ENCODE data around the gene TOR1A. TPM values are rescaled to one million over a fixed set of nuclear protein-coding genes. Genes with fewer than 3 reads are reported as not detected.

Gene TOR1A, protein sequence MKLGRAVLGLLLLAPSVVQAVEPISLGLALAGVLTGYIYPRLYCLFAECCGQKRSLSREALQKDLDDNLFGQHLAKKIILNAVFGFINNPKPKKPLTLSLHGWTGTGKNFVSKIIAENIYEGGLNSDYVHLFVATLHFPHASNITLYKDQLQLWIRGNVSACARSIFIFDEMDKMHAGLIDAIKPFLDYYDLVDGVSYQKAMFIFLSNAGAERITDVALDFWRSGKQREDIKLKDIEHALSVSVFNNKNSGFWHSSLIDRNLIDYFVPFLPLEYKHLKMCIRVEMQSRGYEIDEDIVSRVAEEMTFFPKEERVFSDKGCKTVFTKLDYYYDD
- total RNA-seq (2014; rRNA removed; shearing (Covaris generic)): 100 and 104 TPM in 2 replicates

DNA sequence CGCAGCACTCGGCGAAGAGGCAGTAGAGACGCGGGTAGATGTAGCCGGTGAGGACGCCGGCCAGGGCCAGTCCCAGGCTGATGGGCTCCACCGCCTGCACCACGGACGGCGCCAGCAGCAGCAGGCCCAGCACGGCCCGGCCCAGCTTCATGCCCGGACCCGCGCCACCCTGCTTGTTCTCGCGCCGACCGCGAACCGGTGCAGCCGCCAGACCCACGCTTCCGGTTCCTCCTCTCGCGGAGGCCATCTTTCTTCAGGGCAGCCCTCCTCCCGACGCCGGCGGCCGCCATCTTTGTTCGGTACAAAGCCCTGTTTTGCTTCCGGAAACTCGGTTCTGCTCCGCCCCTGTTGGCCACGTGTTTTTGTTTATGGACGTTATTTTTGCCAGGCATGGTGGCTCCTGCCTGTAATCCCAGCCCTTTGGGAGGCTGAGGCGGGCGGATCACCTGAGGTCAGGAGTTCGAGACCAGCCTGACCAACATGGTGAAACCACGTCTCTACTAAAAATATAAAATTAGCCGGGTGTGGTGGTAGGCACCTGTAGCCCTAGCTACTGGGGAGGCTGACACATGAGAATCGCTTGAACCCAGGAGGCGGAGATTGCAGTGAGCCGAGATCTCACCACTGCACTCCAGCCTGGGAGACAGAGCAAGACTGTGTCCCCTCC, at the start of gene TOR1A:
Gene TOR1A (minus strand): TSS at position 202 of the 667 bp plus-strand sequence. CDS start 51 bp downstream, at position 151.
- peak; percentile 94 for DNase-seq (ENCODE audit: low read depth)

DNA sequence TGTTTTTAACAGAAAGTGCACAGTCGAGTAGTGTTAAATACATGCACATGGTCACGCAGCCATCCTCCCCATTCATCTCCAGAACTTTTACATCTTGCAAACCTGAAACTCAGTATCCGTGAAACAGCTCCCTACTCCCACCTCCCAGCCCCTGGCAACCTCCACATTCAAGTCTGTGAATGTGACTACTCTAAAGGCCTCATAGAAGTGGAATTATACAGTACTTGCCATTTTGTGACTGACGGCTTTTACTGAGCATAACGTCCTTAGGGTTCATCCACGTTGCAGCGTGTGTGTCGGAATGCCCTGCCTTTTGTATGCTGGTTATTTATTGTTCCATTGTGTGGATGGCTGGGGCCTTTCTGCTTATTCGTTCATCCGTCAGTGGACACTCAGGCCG, 47.1 kb upstream of the TOR1A start:
- DNase-seq (ENCODE audit: low read depth): no peak

DNA sequence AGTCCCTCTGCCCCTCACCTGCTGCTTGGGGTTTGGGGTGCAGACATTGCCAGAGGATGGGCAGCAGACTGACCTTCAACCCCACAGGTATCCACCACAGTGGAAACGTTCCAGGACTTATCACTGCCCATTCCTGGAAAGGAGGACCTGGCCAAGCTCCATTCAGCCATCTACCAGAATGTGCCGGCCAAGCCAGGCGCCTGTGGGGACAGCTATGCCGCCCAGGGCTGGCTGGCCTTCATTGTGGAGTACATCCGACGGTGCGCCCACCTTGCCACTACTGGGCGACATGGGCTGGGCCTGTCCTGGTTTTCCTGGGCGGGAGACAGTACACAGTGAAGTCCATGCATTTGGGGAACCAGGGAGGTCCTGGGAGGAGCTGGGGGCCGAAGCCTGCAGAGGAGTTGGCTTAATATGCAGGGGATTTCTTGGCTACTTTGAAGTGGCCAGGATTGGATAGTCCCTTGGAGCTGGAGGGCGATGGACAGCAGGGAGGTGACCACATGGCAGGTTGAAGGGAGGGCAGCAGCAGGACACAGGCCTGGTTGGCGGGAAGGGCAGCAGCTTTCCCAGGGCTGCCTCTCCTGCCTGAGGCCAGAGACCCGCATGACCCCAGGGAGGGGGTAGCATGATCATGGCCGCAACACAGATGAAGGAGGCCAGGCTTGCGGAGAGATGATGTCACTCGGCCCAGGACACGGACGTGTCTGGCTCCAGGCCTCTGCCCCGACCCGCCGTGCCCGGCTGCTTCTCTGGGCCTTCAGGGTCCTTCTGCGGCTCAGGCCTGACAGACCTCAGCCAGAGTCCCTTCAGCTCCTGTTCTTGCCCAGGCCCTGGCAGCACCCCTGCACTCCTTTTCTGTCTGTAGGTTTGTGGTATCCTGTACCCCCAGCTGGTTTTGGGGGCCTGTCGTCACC, 45.9 kb upstream of the TOR1A start:
- no peak for DNase-seq (ENCODE audit: low read depth)

DNA sequence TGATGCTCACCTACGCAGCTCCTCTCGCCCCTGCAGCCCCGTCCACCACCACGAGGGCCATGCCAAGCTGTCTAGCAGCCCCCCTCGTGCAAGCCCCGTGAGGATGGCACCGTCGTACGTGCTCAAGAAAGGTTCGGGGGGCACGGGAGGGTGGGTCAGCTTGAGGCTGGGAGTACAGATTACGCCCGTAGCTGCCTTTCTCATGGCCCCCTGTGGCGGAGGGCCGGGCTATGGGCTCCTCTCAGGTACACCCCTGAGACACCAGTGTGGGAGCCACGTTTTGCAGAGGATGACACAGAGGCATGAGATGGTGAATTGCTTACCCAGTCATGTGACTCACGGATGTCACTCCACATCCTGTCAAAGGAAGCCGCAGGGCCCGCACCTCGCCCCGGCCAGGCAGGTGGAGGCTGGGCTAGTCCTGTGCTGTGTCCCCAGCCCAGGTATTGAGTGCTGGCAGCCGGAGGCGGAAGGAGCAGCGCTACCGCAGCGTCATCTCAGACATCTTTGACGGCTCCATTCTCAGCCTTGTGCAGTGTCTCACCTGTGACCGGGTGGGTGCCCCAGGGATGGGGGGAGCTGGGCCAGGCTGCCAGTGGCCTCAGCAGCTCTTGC, 45.0 kb upstream of the TOR1A start:
- no peak for DNase-seq (ENCODE audit: low read depth)

DNA sequence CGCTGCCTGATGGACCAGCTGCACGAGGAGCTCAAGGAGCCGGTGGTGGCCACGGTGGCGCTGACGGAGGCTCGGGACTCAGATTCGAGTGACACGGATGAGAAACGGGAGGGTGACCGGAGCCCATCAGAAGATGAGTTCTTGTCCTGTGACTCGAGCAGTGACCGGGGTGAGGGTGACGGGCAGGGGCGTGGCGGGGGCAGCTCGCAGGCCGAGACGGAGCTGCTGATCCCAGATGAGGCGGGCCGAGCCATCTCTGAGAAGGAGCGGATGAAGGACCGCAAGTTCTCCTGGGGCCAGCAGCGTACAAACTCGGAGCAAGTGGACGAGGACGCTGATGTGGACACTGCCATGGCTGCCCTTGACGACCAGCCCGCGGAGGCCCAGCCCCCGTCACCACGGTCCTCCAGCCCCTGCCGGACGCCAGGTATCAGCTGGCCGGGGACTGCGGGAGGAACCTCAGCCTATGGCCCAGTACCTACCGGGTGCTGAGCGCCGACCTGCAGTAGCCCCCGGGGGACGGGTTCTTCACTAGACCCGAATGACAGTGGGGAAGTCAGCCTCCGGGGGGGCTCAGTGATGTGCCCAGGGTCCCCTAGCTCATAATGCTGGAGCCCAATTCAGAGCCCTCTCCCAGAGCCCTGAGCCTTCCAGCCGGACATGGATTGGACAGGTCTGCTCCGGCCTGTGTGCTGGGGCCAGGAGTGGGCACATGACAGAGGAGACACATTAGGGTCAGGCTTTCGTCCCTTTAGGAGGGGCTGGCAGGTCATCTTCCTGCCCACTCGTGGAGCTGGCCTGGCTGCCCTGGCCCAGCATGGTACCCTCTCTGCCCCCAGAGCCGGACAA, 44.3 kb upstream of the TOR1A start:
- no peak for DNase-seq (ENCODE audit: low read depth)

DNA sequence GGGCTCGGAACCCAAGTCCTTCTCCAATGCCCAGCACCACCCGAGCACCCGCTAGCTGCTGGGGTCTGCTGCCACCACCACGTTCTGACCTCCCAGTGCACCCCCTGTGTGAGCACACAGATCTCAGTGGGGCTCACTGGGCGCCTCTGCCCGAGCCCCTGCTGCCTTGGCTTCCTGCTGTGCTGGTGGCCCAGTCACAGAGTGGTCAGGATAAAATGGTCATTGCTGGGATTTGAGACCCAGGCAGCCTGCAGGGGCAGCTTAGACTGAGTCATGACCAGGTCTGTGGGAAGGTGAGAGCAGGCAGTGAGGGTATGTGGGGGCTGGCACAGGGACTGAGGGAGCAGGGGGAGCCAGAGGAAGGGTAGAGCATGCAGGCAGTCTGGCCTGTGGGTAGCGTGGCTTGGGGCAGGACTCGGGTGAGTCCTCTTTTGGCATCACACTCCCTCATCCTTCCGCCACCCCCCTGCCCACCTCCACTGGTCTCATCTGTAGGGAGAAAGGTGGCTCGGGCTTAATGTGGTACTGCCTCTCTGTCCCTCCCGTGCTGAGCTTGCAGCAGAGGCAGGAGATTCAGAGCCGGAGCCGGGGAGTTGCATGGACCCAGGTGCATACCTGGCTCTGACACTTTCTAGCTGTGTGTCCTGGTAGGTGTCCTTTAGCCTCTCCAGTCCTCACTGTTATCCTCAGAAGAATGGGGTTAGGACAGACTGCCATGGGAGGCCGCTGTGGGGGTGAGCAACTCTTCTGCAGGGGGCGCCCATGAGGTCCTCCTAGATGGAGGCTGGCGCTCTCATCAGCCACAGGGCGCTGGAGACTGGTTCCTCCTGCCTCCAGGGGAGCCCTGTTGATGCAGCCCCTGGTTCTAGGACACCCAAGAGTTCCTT, 43.4 kb upstream of the TOR1A start:
- DNase-seq (ENCODE audit: low read depth): no peak

DNA sequence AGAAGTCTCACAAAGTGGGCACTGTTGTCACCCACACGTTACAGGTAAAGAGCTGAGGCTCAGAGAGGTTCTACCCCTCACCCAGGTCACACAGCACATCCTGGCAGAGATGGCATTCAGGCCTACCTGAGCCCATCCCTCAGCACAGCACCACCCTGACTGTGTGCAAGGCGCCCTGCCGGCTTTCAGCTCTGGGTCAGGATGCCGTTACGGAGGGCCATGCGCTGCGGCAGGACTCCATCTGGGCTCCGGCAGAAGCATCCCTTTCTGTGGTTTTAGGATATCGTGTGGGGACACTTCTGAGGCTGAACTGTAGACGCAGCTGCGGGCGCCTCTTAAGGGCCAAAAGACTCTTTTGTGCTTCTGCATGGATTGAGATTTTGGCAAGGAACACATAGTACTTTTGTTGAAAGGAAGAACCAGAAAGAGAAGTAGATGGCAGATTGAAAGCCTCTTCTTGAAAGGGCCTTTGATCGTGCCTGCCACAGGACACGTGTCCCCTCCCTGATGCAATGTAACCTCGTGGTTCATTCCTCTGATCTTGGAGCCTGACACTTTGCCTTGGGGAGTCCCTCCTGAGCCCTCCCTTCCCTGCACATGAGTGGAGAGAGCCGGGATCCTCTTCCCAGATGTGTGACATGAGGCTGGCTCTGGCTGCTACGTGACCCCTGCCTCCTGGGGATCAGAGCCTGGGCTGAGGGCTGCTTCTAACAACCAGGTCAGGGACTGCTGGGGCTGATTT, 42.6 kb upstream of the TOR1A start:
- no peak for DNase-seq (ENCODE audit: low read depth)

DNA sequence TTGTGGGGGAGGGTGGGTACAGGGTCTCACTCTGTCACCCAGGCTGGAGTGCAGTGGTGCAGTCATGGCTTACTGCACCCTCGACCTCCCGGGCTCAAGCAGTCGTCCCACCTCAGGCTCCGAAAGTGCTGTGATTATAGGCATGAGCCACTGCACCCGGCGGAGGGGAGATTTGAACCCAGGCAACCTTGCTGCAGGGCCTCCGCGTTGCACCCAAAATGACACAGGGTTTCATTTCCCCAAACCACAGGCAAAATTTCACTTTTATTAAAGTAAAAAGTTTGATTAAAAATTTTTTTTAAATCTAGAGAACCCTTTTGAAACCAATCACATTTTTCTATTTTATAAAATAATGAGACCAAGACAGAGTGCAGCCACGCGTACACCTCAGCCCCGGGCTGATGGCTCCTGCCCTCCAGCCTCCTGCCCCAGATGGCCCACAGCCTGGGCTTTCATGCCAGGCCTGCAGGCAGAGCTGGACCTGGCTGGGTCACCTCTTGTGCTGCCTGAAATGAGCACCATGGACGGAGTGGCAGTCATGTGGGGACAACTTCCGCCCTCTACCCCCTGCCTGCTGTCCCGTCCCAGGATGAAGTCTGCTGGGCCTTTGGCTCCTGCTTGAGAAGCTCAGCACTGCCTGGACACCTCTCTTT, 41.9 kb upstream of the TOR1A start:
- DNase-seq (ENCODE audit: low read depth): no peak

DNA sequence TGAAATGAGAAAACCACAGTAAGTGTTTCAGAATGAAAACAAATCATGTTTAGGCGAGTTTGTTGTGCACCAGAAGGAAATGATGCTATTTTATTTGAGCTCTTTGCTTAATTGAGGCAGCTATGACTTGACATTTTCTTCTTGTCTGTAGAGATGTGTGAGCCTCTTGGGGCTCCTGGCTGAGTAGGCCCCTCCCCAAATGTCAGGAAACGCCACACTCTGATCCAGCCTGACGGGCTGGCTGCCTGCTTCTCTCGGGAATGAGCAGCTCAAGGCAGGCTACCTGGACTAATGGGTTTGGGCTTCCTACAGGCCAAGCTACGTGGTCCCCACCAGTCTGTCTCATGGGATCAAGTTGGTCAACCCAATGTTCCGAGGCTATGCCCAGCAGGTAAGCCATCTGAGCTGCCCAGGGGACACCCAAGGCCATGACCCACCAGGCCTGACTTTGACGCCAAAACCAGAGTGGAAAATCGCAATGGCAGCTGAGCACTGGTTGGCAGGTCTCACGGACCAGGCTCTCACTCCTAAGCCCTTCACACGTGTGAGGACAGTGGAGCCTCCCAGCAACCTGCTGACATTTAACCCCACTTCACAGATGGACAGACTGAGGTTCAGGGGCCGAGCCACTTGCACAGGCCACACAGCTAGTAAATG, 41.2 kb upstream of the TOR1A start:
- DNase-seq (ENCODE audit: low read depth): no peak

DNA sequence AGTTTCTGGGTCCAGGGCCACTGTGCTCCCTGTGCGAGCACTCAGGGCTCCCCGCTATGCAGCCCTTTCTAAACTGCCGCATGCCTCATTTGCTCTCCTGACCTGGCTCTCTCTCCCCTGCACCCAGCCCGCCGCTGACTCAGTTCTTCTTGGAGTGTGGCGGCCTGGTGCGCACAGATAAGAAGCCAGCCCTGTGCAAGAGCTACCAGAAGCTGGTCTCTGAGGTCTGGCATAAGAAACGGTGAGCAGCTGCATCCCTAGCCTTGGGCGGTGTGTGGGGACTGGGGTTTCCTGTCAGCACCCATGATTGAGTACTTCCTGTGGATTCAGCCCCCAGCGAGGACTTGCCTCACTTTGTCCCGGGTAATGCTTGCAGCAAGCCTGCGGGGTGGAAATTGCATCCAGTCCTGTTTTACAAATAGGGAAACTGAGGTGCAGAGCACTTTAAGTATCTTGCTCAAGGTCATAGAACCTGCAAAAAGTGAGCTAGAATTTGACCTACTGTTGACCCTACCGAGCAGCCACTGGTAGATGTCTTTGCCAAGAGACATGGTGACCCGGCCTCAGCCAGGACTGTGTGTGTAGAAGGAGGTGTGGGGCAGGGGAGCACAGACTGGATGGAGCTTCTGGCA, 39.2 kb upstream of the TOR1A start:
- DNase-seq (ENCODE audit: low read depth): peak; percentile 100

DNA sequence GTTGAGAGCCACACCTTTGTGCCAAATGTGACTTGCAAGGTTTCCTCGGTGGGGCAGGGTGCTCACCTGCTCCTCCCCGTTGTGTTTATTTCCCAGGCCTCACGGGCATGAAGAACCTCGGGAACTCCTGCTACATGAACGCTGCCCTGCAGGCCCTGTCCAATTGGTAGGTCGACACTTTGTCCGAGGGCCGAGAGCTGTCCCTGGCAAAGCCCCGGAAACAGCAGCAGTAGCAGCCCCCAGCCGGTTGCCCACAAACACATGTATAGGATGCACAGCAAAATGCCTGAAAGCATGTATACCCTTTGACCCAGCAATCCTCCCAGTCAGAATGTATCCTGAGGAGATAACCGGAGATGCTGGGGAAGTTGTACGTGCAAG, 37.5 kb upstream of the TOR1A start:
- DNase-seq (ENCODE audit: low read depth): no peak

DNA sequence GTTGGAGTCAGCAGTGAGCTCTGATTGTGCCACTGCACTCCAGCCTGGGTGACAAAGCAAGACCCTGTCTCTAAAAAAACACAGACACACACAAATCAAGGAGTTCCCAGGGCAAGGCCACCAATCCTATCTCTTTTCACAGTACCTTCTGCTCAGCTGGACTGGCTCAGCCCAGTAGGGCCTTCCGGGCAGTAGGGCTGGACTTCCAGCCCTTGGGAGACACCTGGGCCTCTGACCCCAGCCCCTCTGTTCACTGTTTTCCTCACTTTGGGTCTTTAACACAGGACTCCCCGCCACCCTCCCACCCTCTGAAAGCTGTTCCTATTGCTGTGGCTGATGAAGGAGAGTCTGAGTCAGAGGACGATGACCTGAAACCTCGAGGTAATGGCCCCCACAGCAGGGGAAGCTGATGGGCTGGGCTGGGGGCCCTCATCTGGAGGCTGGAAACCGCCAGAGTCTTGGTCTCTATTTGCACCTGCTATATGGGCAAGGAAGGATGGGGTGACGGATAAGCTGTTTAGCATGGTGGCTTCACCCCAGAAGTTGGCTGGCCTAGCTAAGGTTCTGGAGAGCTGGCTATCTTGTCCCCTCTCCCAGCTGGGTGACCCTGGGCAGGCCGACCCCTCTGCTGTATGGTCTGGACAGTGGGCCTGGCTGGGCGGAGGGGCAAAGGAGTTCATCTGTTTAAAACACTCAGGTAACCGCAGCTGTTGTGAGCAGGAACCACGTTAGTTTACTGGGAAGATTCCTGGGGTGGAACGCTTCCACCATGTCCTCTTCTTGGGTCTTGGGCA, 36.9 kb upstream of the TOR1A start:
- DNase-seq (ENCODE audit: low read depth): no peak

DNA sequence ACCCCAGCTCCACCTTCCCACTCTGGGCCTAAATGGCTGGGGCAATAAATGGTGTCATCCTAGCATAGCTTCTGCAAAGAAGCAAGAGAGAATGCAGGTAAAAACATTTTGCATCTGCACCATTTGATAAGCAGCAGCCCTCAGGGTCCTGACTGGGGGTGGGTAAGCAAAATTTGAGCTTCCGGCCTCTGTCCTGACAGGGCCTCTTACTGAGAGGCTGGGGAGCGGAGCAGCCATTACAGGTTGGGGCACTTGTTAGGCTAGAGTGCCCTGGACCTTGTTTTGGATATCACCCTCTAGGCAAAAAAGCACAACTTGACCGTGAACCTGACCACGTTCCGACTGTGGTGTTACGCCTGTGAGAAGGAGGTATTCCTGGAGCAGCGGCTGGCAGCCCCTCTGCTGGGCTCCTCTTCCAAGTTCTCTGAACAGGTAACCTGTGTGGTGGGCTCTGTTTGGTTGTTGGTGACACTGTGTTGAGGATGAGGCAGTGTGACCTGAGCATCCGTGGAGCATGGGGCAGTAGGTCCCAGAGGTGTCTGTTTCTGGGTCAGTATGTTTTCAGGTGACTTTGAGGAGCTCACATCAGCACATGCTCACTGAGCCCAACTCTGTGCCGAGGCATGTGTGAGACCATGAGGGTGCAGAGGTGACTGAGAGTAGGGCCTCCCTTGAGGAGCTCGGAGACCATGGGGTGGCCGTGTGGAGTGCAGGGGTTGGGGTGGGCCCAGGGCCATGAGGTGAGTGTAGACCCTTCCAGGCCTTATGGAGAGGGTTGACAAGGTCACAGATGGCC, 34.4 kb upstream of the TOR1A start:
- no peak for DNase-seq (ENCODE audit: low read depth)

DNA sequence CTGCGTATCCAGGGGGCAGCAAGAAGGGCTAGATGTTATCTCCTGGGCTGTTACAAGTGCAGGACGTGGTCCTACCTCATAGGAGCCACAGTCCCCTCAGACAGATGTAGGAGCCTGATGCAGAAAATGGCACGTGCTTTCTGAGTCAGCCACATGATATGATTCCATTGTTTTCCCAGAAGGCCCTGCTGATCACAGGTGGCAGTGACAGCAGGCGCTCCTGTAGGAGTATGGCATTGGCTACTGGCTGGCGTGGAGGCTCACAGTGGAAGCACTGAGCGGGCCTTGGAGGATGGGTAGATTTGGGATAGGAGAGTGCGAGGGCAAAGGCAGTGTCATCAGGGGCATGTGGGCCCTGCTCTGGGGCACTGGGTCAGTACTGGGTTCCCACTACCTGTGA, 33.3 kb upstream of the TOR1A start:
- no peak for DNase-seq (ENCODE audit: low read depth)

DNA sequence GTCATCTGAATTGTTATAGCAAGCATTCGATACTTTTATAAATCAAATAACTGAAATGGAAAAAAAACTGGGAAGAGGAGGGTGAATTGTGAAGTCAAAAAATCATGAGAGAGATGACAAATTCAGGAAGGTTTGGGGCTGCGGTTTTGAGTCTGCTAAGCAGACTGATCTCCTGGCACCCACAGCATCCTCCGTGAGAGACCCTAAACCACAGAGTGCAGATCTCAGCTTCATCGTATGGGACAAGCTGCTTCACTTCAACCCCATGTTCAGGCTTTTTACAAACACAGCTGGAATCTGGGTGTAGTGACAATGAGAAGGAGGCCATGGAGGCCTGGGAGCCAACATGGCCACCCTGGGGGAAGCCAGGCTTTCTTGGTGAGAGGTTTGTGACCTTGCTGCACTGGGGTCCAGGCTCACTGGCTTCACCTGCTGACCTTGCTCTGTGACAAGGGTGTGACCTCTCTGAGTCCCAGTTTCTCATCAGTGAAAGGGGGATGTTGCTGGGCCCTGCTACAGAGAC, 30.7 kb upstream of the TOR1A start:
- no peak for DNase-seq (ENCODE audit: low read depth)

DNA sequence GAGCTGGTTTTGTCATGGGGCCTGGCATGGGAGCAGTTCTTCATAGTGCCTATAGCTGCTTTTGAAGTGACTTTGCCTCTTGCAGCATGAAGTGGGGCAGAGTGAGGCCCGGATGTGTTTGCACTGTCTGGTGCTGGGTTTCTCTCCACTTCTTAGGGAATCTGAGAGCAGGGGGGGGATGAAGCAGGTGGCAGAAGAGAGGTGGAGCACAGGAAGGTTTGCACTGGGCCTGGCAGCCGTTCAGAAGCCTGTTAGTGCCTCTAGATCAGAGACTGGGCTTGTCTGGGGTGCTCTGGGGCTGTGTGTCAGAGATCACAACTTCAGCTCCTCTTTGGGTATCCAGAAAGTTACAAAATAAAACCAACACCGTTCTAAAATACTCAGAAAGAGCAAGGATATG, 29.7 kb upstream of the TOR1A start:
- no peak for DNase-seq (ENCODE audit: low read depth)

Data from M059J (cell line).